ENCODE data around the gene FGFRL1.

- TF ChIP-seq POLR2A (IDR thresholded peaks at IDR 0.05) (no peak), CTCF (IDR thresholded peaks at IDR 0.05) (no peak)
Measured at GRCh38 chr4:1008840-1009541, 2.4 kb upstream of the FGFRL1 start.

Measured in right lobe of liver (tissue), 4 donors.